GM12873 (cell line): ENCODE data around the gene CA7.

Experiments used
- CTCF ChIP-seq: IDR thresholded peaks from 2 replicates; pipeline ENCODE4 v1.5.1; 2012; ENCODE audit warnings: low read depth, mild to moderate bottlenecking, moderate library complexity, low read length, control low read depth; ENCODE audit not compliant: insufficient read depth; ENCODE audit errors: missing control alignments

The CA7 gene

GRCh38 chr16:66899945-66900710 lies 55.9 kb downstream of the CA7 start:
- no peak for TF ChIP-seq CTCF

- TF ChIP-seq CTCF = no peak
Measured at GRCh38 chr16:66900721-66901441, 56.7 kb downstream of the CA7 start.

DNA sequence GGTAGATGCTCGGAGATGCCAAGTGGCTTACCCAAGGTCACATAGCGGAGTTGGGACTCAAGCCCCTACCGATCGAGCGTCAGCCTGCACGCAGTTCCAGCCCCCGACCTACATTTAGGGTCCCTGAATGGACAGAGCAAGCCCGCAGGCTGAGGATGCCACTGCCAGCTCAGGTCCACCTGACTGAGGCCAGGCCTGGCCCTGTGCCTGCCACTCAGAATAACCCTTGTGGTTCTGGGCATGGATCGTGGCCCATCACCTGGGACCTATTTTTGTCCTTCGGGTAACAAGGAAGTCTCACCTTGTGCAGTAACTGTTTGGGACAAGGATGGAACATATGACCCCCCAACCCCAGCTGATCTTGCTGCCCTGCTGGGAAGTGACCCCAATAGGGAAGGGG lies 57.4 kb downstream of the CA7 start:
- TF ChIP-seq CTCF = no peak

- no peak for TF ChIP-seq CTCF
Measured at GRCh38 chr16:66902648-66903543, 58.7 kb downstream of the CA7 start.
